ENCODE measurements around the gene SLC25A6. TPM values are rescaled to one million over a fixed set of nuclear protein-coding genes. Genes with fewer than 3 reads are reported as not detected.

SLC25A6 gene
- polyA plus RNA-seq, 1 donor (not counting 4 experiments of a cell fraction or from before 2014, with no cell fraction given): 179 TPM

DNA sequence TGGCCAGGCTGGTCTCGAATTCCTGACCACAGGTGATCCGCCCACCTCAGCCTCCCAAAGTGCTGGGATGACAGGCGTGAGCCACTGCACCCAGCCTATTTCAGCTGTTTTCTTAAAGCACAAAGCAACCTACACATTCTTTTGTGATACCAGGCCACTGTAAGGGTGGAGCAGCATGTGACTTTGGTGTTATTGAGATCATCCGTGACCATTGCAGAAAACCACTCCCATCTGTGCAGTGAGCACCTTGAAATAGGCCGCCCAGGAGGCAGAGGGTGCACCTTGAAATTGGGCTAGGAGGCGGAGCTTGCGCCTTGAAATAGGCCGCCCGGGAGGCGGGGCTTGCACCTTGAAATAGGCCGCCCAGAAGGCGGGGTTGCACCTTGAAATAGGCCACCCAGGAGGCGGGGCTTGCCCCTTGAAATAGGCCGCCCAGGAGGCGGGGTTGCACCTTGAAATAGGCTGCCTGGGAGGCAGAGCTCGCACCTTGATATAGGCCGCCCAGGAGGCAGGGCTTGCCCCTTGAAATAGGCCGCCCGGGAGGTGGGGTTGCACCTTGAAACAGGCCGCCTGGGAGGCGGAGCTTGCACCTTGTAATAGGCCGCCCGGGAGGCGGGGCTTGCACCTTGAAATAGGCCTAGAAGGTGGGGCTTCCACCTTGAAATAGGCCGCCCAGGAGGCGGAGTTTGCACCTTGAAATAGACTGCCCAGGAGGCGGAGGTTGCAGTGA, 9.0 kb upstream of the SLC25A6 start:
- Histone ChIP-seq H3K27me3 (ENCODE audit: control insufficient read depth, extremely low read depth, insufficient read depth, low read length) (no peaks in the 10 kb centered on the region), H3K27ac (ENCODE audit: control insufficient read depth, insufficient read depth, low read length) (no peak overlapping the region), H3K4me3 (ENCODE audit: control insufficient read depth in 2 of 3, extremely low read depth in 1 of 3, insufficient read depth in 2 of 3, low read depth in 1 of 3, low read length in 3 of 3) (no peak overlapping the region), H3K36me3 (ENCODE audit: control insufficient read depth in 2 of 2, extremely low read depth in 1 of 2, insufficient read depth in 2 of 2, low read length in 2 of 2) (peaks cover 12 to 21% of the 10 kb centered on the region in 2 experiments), H4K20me1 (ENCODE audit: control insufficient read depth, extremely low read depth, insufficient read depth, low read length) (no peaks in the 10 kb centered on the region), H3K9ac (ENCODE audit: control insufficient read depth, extremely low read depth, insufficient read depth, low read length) (no peak overlapping the region), H3K4me1 (ENCODE audit: control insufficient read depth, extremely low read depth, insufficient read depth, low read length) (no peaks in the 10 kb centered on the region), H2AFZ (ENCODE audit: control insufficient read depth, low read length) (no peak overlapping the region), H3K4me2 (ENCODE audit: control insufficient read depth, extremely low read depth, insufficient read depth, low read depth, low read length) (no peak overlapping the region), H3K79me2 (ENCODE audit: control insufficient read depth, insufficient read depth, low read length) (peaks cover under 1% of the 10 kb centered on the region), H3K9me3 (ENCODE audit: control insufficient read depth, low read depth, low read length) (no peaks in the 10 kb centered on the region), H3K9me1 (ENCODE audit: control insufficient read depth, extremely low read depth, insufficient read depth, low read length) (no peaks in the 10 kb centered on the region)
- TF ChIP-seq CTCF (optimal IDR thresholded peaks at IDR 0.05 in 1 of 3, IDR thresholded peaks at IDR 0.05 in 1 of 3, conservative IDR thresholded peaks at IDR 0.05 in 1 of 3; ENCODE audit: extremely low read depth in 1 of 3, insufficient read depth in 2 of 3, low read length in 3 of 3): no peak
- no peak for TF ChIP-seq EZH2 (IDR thresholded peaks at IDR 0.05; ENCODE audit: low read length)
- DNase-seq (ENCODE audit: low read depth, low spot score) (no peak), FAIRE-seq (no peak)
- dilution Hi-C loops (cut with MboI; ENCODE audit: extremely low pct_ligation_motif_present, low sequenced_read_pairs): no loop called here

DNA sequence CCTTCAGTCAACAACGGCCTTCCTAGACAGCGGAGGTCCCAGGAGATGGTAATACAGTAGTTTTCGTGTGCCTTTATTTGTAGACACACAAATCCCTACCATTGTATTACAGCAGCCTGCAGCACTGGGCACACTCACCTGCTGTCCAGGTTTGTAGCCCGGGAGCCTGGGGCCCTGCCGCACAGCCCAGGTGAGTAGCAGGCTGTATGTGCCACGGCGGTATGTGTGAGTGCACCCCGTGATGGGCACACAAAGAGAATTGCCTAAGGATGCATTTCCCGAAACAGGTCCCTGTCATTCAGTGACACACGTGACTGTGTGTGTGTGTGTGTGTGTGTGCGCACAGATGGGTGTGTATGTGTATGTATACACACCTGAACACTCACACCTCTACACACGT, 8.1 kb upstream of the SLC25A6 start:
- H3K79me2 ChIP-seq (ENCODE audit: control insufficient read depth, insufficient read depth, low read length): peaks cover 9% of the 10 kb centered on the region
- no peaks in the 10 kb centered on the region for H3K9me3 ChIP-seq (ENCODE audit: control insufficient read depth, low read depth, low read length)
- H3K36me3 ChIP-seq (ENCODE audit: control insufficient read depth in 2 of 2, extremely low read depth in 1 of 2, insufficient read depth in 2 of 2, low read length in 2 of 2): peaks cover 12 to 19% of the 10 kb centered on the region in 2 experiments
- H2AFZ ChIP-seq (ENCODE audit: control insufficient read depth, low read length): no peak overlapping the region
- dilution Hi-C loops (cut with MboI; ENCODE audit: extremely low pct_ligation_motif_present, low sequenced_read_pairs): no loop called here
- H3K27me3 ChIP-seq (ENCODE audit: control insufficient read depth, extremely low read depth, insufficient read depth, low read length): no peaks in the 10 kb centered on the region
- H3K9ac ChIP-seq (ENCODE audit: control insufficient read depth, extremely low read depth, insufficient read depth, low read length): no peak overlapping the region
- DNase-seq (ENCODE audit: low read depth, low spot score): no peak
- no peak for FAIRE-seq
- H4K20me1 ChIP-seq (ENCODE audit: control insufficient read depth, extremely low read depth, insufficient read depth, low read length): no peaks in the 10 kb centered on the region
- no peaks in the 10 kb centered on the region for H3K4me1 ChIP-seq (ENCODE audit: control insufficient read depth, extremely low read depth, insufficient read depth, low read length)
- TF ChIP-seq CTCF (optimal IDR thresholded peaks at IDR 0.05 in 1 of 3, IDR thresholded peaks at IDR 0.05 in 1 of 3, conservative IDR thresholded peaks at IDR 0.05 in 1 of 3; ENCODE audit: extremely low read depth in 1 of 3, insufficient read depth in 2 of 3, low read length in 3 of 3): no peak
- no peak for TF ChIP-seq EZH2 (IDR thresholded peaks at IDR 0.05; ENCODE audit: low read length)
- H3K9me1 ChIP-seq (ENCODE audit: control insufficient read depth, extremely low read depth, insufficient read depth, low read length): no peaks in the 10 kb centered on the region
- H3K27ac ChIP-seq (ENCODE audit: control insufficient read depth, insufficient read depth, low read length): no peak overlapping the region
- no peak overlapping the region for H3K4me3 ChIP-seq (ENCODE audit: control insufficient read depth in 2 of 3, extremely low read depth in 1 of 3, insufficient read depth in 2 of 3, low read depth in 1 of 3, low read length in 3 of 3)
- no peak overlapping the region for H3K4me2 ChIP-seq (ENCODE audit: control insufficient read depth, extremely low read depth, insufficient read depth, low read depth, low read length)

Data from keratinocyte (primary cell).